Endodermal cell (in vitro differentiated cells): Measurements from ENCODE around the gene DSCAML1. TPM values are rescaled to one million over a fixed set of nuclear protein-coding genes. Genes with fewer than 3 reads are reported as not detected.

Experiments
- DNase-seq: peaks from one replicate; pipeline ENCODE4 v3.0.0-alpha.2; 2017
- H3K27ac ChIP-seq: 2 replicates; pipeline ENCODE4 v1.5.1; 2013; ENCODE audit warnings: mild to moderate bottlenecking, low read depth, low read length, moderate library complexity
- H3K27me3 ChIP-seq: 2 replicates; pipeline ENCODE4 v1.6.1; 2013; ENCODE audit warnings: mild to moderate bottlenecking, low read length, moderate library complexity; ENCODE audit not compliant: insufficient read depth, control insufficient read depth, poor library complexity, severe bottlenecking
- H3K36me3 ChIP-seq: 2 replicates; pipeline ENCODE4 v1.7.0; 2013; ENCODE audit warnings: mild to moderate bottlenecking, low read length, moderate library complexity; ENCODE audit not compliant: control insufficient read depth, insufficient read depth
- H3K4me1 ChIP-seq: one replicate; pipeline ENCODE4 v1.7.0; 2013; ENCODE audit warnings: low read length; ENCODE audit not compliant: control insufficient read depth, insufficient read depth
- H3K4me3 ChIP-seq: 2 replicates; pipeline ENCODE4 v1.5.1; 2013; ENCODE audit warnings: mild to moderate bottlenecking, low read length, moderate library complexity
- H3K9ac ChIP-seq: 2 replicates; pipeline ENCODE4 v1.6.1; 2013; ENCODE audit warnings: mild to moderate bottlenecking, low read length, moderate library complexity; ENCODE audit not compliant: poor library complexity, severe bottlenecking; ENCODE audit errors: extremely low read depth
- H3K9me3 ChIP-seq: 2 replicates; pipeline ENCODE4 v1.6.1; 2013; ENCODE audit warnings: mild to moderate bottlenecking, low read length, moderate library complexity; ENCODE audit not compliant: control insufficient read depth
- H3K27ac Mint-ChIP-seq: 2 replicates; pipeline ENCODE4 v1.8.0; 2020; ENCODE audit warnings: mixed read lengths
- H3K27me3 Mint-ChIP-seq: 2 replicates; pipeline ENCODE4 v1.8.0; 2021; ENCODE audit warnings: mild to moderate bottlenecking, mixed read lengths; ENCODE audit not compliant: insufficient read depth
- H3K36me3 Mint-ChIP-seq: 2 replicates; pipeline ENCODE4 v1.8.0; 2020; ENCODE audit warnings: low read depth, mixed read lengths
- H3K4me1 Mint-ChIP-seq: 2 replicates; pipeline ENCODE4 v1.8.0; 2020; ENCODE audit warnings: mixed read lengths
- H3K4me3 Mint-ChIP-seq: 2 replicates; pipeline ENCODE4 v1.8.0; 2020; ENCODE audit warnings: mild to moderate bottlenecking, moderate library complexity, mixed read lengths
- H3K9me3 Mint-ChIP-seq: 2 replicates; pipeline ENCODE4 v1.8.0; 2020; ENCODE audit warnings: mild to moderate bottlenecking, mixed read lengths
- CTCF ChIP-seq: fragments of 200-600 bp; sonication (generic); conservative IDR thresholded peaks from 2 replicates; pipeline ENCODE4 v1.5.0; 2021; ENCODE audit warnings: antibody characterized with exemption, mild to moderate bottlenecking
- WGBS, 2 experiments: methylation state at CpG; one replicate each; pipeline versions ENCODE4 v1.1.5 to v1.1.7; 2013; ENCODE audit warnings: missing lambda C conversion rate in 2 of 2, mixed read lengths in 1 of 2; ENCODE audit not compliant: insufficient coverage in 1 of 2, insufficient read length in 1 of 2; 5-methylcytosine and 5-hydroxymethylcytosine counted together
- total RNA-seq, 2 donors: library from RNA; stranded (reverse); fragmentation: NEBNext Ultra II Directional in 1 of 2; extraction: Animal tissue kit (Norgen Biotek cat#: 25700) in 1 of 2; gene quantifications; 2 replicates in 1 of 2; 3 replicates in 1 of 2; pipeline ENCODE4 v1.2.1, GENCODE V29; 2021

DSCAML1 gene
- total RNA-seq, 2 donors from 2014 or later, result 5.6 to 10.9 TPM

DNA sequence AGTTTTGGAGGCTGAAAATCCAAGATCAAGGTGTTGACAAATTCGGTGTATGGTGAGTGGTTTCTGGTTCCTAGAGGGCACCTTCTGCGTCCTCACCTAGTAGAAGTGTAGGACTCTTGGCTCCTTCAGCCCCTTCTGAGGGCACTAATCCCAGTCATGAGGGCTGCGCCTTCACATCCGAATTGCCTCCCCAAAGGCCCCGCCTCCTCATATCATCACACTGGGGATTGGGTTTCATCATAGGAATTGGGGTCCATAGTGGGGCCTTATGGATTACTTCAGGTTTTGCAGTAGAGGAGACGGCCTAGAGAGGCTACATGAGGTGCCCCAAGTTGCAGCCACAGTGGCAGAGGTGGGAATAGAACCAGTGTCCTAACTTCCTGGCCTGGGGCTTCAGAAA, 382.3 kb downstream of the DSCAML1 start:
- no peak overlapping the region for H3K4me3 Mint-ChIP-seq
- no peak overlapping the region for H3K4me3 ChIP-seq
- no peaks in the 10 kb centered on the region for H3K9me3 ChIP-seq
- 96 to 100% methylated on average over 2 to 6 of the region's 6 CpGs for WGBS, 2 experiments
- H3K9ac ChIP-seq, result no peak overlapping the region
- H3K27ac ChIP-seq, result no peak overlapping the region
- peaks cover 33% of the 10 kb centered on the region for H3K4me1 Mint-ChIP-seq
- no peaks in the 10 kb centered on the region for H3K27me3 ChIP-seq
- peaks cover 10% of the 10 kb centered on the region for H3K4me1 ChIP-seq
- no peak for TF ChIP-seq CTCF
- peak; percentile 25 for DNase-seq
- H3K9me3 Mint-ChIP-seq, result no peaks in the 10 kb centered on the region
- H3K36me3 ChIP-seq, result peaks cover 12% of the 10 kb centered on the region
- H3K27me3 Mint-ChIP-seq, result no peaks in the 10 kb centered on the region
- H3K36me3 Mint-ChIP-seq, result peaks cover 9% of the 10 kb centered on the region
- H3K27ac Mint-ChIP-seq, result no peak overlapping the region

DNA sequence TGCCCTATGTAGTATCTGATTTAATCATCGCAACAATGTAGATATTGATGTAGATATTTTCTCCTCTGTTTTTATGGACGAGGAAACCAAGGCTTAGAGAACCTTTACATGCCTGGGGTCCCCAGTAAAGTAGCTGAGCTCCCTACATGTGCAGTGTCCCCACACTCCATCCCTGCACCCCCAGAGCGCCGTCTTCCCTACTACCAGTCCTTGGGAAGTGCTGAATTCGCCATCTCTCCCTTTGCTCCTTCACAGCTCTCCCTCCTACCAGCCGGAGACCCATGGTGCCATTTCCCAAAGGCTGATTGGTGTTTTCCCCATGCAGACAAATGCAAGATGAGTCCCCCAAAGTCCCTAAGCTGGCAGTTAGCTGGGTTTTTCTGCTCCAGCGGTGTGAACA, 383.4 kb downstream of the DSCAML1 start:
- TF ChIP-seq CTCF, result no peak
- peaks cover 33% of the 10 kb centered on the region for H3K4me1 Mint-ChIP-seq
- WGBS, 2 experiments, result 93 to 100% methylated on average over 6 to 7 of the region's 7 CpGs

GRCh38 chr11:117412653-117413275, 384.3 kb downstream of the DSCAML1 start:
- H3K27me3 Mint-ChIP-seq, result no peaks in the 10 kb centered on the region
- peaks cover 25% of the 10 kb centered on the region for H3K36me3 Mint-ChIP-seq
- Histone ChIP-seq H3K36me3 (peaks cover 29% of the 10 kb centered on the region), H3K27me3 (no peaks in the 10 kb centered on the region), H3K4me1 (peaks cover 10% of the 10 kb centered on the region), H3K27ac (no peak overlapping the region), H3K4me3 (no peak overlapping the region), H3K9ac (no peak overlapping the region), H3K9me3 (no peaks in the 10 kb centered on the region)
- H3K4me3 Mint-ChIP-seq, result no peak overlapping the region
- WGBS, 2 experiments, result 93 to 96% methylated on average over 6 to 8 of the region's 8 CpGs
- H3K9me3 Mint-ChIP-seq, result no peaks in the 10 kb centered on the region
- no peak overlapping the region for H3K27ac Mint-ChIP-seq
- H3K4me1 Mint-ChIP-seq, result peaks cover 33% of the 10 kb centered on the region
- DNase-seq, result peak; percentile 18
- TF ChIP-seq CTCF, result no peak

More for the DNA sequence above, 383.4 kb downstream of the DSCAML1 start:
- Histone ChIP-seq H3K4me1 (peaks cover 10% of the 10 kb centered on the region), H3K27me3 (no peaks in the 10 kb centered on the region), H3K9ac (no peak overlapping the region), H3K4me3 (no peak overlapping the region), H3K27ac (no peak overlapping the region), H3K9me3 (no peaks in the 10 kb centered on the region), H3K36me3 (peaks cover 22% of the 10 kb centered on the region)
- no peaks in the 10 kb centered on the region for H3K27me3 Mint-ChIP-seq
- H3K4me3 Mint-ChIP-seq, result no peak overlapping the region
- H3K36me3 Mint-ChIP-seq, result peaks cover 17% of the 10 kb centered on the region
- H3K27ac Mint-ChIP-seq, result no peak overlapping the region
- DNase-seq, result peak; percentile 22
- no peaks in the 10 kb centered on the region for H3K9me3 Mint-ChIP-seq
